C1 segment of cervical spinal cord (tissue), 14 donors: ENCODE data around the gene MALT1.
A peak's percentile ranks its signal among the peaks of the same experiment; 100 is the strongest.
"Not testable (repeated sequence)": the region's sequence is repeated elsewhere in the genome, so short reads cannot be mapped to it uniquely, and the experiment has no call there.

Experiments
- DNase-seq, 14 donors: peaks; one replicate each; lab custom pipeline; 2025; lab: John Stamatoyannopoulos, UW

The MALT1 gene

DNA sequence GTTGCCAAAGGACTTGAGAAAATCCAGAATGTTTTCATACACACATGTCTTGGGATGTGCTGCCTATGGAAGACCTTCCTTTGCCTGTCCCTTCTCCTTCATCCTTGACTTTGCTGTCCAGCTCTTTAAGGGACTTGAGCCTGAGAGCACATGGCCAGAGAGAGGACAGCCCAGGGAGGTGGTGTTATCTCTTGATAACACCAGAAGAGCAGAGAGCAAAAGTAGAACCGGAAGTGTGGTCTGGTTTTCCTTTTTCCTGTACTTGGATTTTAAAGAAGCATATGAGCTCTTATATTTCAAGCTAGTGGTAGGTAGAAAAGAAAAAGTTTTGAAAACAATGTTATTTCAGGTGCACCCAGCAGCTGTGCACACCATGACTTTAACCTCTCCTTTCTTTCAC, 99.3 kb downstream of the MALT1 start:
- DNase-seq: no peak

DNA sequence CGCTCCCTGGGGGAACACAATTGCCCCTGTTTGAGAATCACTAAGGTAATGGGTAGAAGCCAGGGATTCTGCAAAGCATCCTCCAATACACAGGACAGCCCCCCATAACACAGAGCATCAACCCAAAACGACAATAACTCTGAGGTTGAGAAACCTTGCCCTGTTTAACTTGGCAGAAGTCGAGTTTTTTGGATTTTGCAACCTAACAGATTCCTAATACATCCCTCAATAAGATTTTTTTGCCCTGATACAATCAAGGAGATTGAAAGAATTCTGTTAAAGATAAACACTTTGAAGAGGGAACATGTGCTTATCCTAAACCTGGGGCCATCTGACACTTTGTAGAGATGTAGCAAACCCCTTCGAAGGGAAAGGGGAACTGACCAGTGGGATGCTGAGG, 100.9 kb downstream of the MALT1 start:
- no peak for DNase-seq

DNA sequence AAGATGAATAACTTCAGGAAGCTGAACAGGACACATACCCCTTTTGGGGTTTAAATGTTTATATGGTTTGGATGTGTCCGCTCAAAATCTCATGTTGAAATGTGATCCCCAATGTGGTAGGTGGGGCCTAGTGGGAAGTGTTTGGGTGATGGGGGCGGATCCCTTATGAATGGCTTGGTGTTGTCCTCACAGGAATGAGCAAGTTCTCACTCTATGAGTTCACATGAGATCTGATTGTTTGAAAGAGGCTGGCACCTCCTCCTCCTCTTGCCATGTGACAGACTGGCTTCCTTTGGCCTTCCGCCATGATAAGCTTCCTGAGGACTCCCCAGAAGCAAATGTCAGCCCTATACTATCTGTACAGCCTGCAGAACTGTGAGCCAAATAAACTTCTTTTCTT, 104.8 kb downstream of the MALT1 start:
- no peak for DNase-seq

DNA sequence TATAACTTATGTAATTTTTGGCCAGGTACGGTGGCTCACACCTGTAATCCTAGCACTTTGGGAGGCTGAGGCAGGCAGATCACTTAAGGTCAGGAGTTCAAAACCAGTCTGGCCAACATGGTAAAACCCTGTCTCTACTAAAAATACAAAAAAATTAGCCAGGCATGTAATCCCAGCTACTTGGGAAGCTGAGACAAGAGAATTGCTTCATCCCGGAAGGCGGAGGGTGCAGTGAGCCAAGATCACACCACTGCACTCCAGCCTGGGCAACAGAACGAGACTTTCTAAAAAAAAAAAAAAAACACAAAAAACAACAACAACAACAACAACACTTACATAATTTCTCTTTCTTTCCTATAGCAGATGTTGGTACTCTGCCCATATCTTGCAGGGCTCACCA, 105.3 kb downstream of the MALT1 start:
- not testable (repeated sequence) for DNase-seq

DNA sequence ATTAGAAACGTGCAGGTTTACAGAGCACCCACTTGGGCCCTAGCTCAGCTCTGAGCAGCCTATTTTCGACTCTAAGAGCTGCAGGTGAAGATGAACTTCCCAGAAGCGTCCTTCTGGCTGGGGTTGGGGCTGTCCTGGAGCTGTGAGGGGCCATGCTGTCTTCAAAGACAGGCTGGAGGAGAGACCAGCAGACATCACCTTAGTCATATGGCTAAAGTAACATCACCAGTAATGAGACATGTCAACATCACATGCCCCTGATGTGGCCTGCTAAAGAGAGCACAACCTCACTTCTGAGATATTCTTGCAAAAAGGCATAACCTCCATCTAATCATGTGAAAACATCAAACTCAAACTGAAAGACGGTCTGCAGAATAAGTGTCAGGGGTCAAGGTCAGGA, 106.2 kb downstream of the MALT1 start:
- DNase-seq: no peak

DNA sequence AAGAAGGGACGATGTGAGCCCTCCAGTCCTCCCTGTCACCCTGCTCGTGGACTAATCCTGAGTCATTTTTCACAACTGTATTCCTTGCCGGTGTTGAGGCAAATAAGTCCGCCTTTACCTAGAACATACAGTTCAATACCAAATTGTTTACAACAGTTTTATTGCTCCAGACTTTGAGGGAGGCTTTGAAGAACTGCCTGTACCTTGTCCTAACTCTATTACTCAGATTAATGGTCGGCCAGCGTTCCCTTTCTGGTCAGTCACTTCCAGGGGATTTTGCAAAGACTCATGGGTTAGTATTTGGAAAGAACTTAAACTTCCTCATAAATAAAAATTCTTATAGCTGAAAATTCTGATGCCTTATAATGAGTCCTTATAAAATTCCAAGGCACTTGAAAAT, 108.3 kb downstream of the MALT1 start:
- no peak for DNase-seq

DNA sequence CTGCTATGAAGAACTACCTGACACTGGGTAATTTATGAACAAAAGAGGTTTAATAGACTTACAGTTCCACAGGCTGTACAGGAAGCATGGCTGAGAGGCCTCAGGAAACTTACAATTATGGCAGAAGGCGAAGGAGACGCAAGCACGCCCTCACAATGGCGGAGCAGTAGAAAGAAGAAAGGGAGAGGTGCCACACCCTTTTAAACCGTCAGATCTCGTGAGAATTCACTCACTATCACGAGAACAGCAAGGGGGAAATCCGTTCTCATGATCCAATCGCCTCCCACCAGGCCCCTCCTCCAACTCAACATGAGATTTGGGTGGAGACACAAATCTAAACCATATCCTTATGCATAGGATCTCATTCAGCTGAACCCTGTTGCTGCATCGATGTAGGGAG, 108.8 kb downstream of the MALT1 start:
- DNase-seq: no peak

DNA sequence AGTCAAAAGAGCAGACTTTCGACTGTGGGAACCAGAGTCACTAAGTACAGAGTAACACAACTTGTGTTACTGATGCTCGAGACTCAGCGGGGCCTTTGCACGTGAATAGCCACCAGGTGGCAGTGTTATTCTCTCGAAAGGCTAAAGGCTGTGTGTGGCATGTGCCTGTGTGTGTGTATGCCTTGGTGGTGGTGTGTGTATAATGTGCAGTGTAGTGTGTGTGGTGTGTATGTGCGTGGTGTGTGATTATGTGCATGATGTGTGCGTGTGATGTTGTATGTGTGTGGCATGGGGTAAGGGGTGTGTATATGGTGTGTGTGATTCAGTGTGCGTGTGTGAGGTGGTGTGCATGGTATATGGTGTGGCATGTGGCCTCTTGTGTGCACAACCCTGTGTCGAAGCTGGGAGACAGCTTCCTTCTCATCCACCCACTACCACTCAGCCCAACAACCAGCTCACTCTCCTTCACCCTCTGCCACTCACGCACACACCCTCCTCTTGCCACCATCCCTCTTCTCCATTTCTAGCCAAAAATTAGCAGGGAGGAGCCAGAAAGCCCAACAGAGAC, 110.4 kb downstream of the MALT1 start:
- peak in 13 of 14 donors; percentile 12 to 71 (median 62) for DNase-seq

DNA sequence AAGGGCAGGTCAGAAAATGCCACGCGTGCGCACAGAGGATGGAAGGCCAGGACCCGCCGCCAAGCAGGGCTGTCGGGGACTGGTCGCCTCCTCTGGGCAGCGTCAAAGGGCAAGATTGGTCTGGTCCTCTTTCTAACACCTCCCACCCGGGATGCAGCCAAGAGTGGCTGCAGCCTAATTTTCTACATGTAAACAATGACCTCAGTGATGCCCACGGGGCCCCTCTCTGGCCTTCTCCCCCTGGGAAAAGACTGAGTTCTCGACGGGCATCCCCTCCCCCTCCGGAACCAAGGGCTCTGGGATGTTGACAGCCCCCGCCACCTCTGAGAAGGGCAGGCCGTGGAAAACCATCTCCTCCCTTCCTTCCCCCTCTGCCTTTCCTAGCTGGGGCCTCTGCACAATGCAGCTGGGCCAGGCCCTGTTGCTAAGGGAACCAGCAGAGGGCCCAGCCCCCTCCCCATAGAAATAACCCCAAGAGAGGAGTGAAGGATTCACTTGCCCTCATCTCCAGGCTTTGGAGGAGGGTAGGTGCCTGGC, 113.4 kb downstream of the MALT1 start:
- no peak for DNase-seq

DNA sequence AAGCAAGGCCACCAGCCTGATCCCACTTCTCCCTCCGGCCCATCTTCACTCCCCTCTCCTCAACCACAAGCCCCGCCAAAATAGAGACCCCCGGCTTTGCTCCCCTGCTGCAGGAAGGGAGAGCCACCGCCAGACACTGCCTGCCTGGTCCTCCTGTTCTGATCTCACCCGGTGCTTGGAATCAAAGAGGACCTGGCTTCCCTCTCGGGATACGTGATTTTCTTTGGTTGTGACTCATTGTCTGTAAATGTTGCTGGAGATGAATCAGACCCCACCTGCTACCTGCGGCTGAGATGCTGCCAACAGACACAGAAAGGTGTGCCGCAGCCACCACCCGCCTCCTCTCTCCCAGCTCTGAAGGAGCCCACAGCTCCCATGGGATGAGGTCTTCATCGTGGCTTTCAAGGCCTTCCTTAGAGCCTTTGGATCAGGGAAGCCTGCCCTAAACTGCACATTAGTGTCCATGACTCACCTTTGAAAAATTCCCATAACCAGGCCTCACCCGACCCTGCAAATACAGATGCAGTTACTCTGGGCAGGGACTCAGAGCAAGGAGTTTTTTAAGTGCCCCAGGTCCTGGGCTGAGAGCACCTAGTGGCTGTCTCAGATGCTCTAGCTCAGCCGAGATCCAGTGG, 114.0 kb downstream of the MALT1 start:
- DNase-seq: no peak

DNA sequence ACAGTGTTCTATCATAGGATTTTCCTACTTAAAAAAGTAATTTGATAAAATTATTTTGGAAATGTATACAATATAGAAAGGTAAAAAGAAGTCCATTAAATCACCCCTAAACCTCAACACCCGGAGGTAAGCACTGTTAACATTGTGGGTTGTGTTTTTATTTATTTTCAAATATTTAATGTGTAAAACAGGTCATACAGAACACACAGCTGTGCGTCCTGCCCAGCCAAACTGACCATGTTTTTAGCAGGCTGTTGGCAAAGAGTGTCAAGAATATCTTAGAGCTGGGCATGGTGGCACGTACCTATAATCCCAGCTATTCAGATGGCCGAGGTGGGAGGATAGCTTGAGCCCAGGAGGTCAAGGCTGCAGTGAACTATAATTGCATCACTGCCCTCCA, 114.6 kb downstream of the MALT1 start:
- DNase-seq: no peak

DNA sequence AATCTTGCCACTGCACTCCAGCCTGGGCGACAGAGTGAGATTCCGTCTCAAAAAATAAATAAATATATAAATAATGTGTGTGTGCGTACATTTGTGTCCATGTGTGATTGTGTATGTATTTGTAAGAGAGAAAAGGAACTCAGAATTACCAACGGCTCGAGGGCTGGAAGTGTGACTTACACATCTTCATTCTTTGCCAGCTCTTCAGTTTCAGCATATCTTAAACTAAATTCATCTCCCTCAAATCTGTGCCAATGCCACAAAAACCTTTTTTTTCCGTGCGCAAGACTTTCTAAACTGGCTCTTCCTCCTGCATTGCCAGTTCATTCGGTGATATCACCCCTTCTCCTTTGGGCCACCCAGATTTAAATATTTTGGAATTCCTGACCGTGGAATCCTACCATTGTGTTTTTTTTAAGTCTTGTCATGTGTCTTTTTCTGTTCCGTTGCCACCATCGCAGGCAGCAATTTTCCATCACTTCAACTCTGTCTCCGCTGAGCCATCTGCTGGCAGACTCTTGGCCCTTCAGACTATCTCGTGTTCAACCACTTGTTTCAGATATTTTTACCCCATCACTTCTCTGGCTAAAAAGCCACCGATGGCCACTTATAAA, 116.4 kb downstream of the MALT1 start:
- peak in 1 of 14 donors; percentile 4 for DNase-seq

DNA sequence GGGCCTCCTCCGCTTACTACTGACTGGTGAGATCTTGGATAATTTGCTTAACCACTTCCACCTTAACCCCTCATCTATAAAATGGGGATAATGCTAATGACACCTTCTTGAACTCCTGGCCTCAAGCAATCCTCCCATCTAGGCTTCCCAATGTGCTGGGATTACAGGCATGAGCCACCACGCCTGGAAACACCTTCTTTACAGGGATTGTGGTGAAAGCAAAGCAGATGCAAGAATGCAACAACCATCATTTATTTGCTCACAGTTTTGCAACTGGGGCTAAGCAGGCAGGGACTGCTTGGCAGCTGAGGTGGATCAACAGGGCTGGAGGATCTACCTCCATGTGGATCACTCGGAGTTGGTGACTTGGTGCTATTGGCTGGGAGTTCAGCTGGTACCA, 117.2 kb downstream of the MALT1 start:
- DNase-seq: peak in 1 of 14 donors; percentile 8

DNA sequence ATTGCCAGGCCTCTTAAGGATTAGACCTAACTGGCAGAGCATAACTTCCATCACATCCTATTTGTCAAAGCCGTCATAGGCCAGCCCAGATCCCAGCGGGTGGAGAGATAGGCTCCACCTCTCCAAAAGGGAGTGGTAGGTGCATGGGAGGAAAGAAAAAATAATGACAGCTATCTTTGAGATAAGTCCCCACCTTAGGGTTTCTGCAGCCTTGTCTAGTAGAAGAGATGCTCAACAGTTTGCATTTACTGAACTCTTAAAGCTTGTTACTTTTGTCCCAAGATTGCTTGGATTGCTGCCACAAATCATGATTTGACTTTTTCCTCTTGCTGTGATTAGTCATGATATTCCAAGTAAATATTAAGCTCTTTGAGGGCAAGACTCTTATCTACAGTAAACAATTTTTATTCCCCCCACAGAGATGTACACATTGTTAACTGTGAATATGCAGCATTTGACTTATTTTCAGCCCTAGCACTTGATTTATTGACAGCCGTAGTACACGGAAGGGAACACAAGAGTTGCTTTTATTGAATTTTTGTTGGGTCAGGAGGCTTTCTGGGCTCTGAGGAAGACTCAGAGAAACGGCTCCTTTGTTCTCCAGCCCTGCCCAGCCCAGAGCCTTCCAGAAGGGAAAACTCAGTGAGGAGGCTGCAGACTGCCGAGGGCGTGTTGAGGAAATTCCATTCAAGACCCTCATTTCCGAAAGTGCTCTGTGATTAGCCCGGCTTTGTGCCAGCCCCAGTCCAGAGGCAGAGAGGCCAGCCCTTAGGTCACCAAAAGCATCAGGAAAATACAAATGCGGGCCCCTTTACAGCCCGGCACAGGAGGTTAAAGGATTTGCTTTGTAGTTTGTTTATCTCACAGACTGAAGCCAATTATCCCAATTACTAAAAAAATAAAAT, 118.0 kb downstream of the MALT1 start:
- DNase-seq: peak in 11 of 14 donors; percentile 16 to 63 (median 47)

DNA sequence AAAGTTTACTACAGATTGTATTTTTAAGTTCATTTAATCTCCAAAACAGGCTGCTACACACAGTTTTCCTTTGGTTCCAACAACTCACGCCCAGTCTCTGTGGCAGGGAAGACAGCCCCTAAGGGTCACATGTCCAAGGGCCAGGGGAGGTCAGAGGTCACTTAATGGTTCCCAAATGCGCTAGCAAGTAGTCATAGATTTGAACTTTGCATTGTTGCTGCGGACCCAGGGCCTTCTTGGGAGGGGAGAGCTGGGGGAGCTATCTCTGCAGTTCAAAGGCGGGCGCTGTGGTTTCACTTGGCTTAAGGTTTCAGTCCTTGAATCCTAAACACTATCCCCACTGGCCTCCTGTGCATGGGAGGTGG, 118.6 kb downstream of the MALT1 start:
- no peak for DNase-seq

DNA sequence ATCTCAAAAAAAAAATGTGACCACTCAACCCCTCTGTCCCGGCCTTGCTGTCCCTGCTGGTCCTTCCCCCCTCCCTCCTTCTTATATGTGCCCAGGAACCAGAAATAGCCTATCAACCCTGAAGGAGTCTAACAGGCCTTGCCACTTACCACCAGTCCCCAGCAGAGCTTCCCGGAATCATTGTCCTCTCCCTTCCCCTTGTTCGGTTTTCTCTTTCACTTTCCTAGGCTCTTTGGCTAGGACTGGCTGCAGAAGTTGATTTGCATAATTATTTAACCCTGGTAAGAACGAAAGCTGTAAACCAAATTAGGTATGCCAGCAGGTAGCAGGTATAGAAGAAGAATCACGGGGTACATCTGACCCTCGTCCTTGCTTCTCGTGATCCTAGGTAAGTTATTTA, 120.8 kb downstream of the MALT1 start:
- DNase-seq: peak in 1 of 14 donors; percentile 10

DNA sequence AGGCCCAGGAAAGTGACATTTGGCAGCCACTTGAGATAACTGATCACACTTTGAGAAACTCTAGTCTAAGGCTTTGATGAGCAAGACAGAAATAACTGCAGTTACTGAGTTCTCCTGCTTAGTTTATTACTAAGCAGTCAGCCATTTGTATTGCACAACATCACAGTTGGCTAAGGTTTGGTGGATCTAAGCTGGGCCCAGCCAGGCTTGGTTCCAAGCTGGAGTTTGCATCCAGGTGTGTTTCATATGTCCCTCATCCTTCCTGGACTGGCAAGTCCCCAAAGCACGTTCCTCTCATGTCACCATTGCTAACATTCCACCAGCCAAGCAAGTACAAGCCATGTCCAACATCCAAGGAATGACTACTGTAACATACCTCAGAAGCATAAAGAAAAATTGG, 122.1 kb downstream of the MALT1 start:
- no peak for DNase-seq

DNA sequence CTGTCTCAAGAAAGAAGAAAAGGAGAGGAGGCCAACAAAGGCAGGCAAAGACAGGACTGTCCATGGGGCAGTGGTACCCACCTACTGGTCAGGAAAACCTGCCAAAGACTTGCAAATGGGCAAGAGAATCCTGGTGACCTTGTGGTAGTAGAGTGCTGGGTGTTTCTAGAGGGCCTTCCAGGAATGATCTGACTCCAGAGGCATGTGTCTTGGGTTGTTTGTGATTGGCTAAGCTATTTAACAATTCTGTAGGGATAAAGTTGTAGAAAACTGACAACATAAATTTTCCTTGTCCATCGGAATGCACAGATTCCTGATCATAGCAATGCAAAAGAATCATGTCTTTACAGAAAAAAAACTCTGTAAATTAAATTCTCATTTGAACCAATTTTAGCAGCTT, 125.0 kb downstream of the MALT1 start:
- no peak for DNase-seq

DNA sequence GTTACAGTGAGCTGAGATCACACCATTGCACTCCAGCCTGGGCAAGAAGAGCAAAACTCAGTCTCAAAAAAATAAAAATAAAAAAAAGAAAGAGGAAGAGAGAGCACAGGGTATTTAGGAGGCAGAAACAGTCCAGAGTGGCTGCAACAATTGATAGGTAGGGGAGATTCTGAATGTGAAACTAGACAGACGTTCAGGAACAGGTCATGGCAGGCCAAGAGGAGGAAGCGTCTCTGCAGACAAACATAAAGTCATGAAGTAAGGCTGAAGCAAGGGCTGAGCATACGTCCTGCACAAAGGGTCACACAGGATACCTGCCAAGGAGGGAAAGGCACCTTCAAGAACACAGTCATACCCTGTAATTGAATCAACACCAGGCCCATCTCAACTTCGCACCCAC, 129.3 kb downstream of the MALT1 start:
- DNase-seq: no peak

DNA sequence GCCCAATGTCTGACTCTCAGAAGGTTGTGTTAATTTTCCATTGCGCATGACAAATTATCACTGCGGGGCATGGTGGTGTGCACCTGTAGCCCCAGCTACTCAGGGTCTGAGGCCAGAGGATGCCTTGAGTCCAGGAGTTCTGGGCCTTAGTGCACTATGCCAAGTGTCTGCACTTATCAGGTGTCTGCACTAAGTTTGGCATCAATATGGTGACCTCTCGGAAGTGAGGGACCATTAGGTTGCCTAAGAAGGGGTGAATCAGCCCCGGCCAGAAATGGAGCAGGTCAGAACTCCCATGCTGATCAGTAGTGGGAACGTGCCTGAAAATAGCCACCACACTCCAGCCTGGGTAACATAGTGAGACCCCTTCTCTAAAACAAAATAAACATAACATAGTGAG, 131.7 kb downstream of the MALT1 start:
- DNase-seq: no peak

DNA sequence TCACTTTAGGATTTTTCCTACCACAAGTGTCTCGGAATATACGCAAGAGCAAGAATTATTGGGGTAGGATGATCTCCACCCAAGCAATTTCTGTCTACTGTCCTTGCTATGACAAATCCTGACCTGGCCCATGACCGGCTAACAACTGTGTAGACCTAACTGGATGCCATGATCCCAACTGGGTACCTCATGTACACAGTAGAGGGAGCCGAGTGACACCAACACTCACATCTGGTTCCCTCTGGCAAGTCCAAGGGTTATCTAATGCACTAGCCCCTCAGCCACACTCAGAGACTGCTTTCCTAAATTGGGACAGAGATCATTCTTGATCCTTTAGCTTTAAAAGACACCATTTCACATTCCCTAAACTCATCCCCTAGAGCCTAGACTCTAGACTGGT, 132.7 kb downstream of the MALT1 start:
- DNase-seq: no peak
